ENCODE data around the gene LPAR3. TPM values are rescaled to one million over a fixed set of nuclear protein-coding genes. Genes with fewer than 3 reads are reported as not detected.

LPAR3 gene
- total RNA-seq, 4 donors from 2014 or later: 0.72 TPM; not detected in 3

DNA sequence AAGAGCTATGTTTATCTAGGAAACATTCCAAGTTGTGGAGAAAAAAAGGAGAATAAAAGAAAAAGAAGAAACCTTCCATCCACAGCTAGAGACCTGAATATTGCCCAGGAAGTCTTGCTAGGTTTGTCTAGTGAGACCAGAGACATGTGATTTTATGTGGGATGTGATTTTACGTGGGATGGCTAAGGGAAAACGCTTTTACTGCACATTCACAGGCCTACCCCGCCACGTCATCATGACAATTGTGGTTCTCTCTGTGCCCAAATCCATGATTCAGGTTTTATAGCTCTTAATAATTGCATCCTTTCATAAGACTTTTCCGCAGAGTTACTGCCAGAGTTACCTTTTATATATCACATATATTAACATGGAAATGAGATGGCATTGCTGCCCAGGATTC, 116.4 kb downstream of the LPAR3 start:
- ATAC-seq (ENCODE audit: low FRiP score): no peak
- TF ChIP-seq, protein P1, sequence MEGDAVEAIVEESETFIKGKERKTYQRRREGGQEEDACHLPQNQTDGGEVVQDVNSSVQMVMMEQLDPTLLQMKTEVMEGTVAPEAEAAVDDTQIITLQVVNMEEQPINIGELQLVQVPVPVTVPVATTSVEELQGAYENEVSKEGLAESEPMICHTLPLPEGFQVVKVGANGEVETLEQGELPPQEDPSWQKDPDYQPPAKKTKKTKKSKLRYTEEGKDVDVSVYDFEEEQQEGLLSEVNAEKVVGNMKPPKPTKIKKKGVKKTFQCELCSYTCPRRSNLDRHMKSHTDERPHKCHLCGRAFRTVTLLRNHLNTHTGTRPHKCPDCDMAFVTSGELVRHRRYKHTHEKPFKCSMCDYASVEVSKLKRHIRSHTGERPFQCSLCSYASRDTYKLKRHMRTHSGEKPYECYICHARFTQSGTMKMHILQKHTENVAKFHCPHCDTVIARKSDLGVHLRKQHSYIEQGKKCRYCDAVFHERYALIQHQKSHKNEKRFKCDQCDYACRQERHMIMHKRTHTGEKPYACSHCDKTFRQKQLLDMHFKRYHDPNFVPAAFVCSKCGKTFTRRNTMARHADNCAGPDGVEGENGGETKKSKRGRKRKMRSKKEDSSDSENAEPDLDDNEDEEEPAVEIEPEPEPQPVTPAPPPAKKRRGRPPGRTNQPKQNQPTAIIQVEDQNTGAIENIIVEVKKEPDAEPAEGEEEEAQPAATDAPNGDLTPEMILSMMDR (IDR thresholded peaks at IDR 0.05): no peak
- no peak for DNase-seq (ENCODE audit: low spot score)

DNA sequence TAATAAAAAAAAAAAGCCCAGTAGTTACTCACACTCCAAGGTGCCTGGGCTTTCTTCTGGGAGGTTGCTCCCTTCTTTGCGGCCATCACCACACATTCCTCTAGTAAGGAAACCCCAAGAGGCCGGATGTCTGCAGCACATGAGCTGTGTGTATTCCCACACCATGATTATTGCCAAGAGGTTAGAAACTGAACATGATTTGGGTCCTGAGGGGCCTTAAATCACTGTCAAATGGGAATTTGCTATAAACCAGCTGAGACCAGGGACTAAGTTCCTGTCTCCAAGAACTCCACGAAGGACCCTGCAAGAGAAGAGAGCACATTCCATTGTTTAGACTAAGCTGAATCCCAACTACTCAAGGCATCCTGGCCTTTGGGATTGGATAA, 117.5 kb downstream of the LPAR3 start:
- no peak for ATAC-seq (ENCODE audit: low FRiP score)
- TF ChIP-seq, protein P1 (IDR thresholded peaks at IDR 0.05): no peak
- DNase-seq (ENCODE audit: low spot score): no peak

DNA sequence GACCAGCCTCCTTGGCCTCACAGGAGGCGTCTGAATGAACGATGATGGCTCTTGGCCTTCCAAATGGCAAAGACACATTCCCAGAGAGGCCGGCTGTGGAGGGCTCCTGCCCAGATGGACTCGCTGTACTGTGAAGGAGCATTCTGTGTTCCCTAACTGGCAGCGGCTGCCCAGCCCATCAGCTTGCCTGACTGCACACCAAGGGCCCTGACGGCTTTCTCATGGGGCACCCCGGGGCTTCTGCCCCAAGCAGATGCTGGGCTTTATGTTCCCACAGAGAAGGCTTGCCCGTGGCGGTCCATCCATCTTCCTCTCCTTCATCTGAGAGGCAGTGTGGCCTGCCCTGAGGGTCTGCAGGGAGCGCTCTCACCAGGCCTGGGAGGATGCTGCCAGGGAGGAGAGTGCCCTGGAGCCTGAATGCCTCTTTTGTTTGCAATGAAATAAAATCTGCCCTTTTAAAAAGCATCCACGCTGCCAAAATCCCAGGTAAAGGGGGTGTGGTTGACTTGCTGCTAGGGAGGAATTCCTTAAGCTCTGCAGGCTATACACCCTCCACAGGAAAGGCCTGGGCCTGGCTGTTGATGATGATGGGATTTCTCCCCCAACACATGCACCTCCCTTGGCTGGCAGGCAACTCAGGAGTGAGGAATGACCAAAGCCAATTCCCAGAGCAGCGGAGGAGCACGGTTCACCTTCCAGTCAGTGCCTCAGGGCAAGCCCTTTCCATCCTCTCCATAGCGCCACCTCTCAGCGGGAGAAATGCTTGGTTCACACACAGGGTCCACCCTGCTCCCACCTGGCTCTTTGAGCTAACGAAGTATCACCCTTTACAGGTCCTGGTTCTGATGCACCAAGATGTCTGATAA, 118.1 kb downstream of the LPAR3 start:
- TF ChIP-seq, protein P1 (IDR thresholded peaks at IDR 0.05): no peak
- no peak for DNase-seq (ENCODE audit: low spot score)
- no peak for ATAC-seq (ENCODE audit: low FRiP score)

DNA sequence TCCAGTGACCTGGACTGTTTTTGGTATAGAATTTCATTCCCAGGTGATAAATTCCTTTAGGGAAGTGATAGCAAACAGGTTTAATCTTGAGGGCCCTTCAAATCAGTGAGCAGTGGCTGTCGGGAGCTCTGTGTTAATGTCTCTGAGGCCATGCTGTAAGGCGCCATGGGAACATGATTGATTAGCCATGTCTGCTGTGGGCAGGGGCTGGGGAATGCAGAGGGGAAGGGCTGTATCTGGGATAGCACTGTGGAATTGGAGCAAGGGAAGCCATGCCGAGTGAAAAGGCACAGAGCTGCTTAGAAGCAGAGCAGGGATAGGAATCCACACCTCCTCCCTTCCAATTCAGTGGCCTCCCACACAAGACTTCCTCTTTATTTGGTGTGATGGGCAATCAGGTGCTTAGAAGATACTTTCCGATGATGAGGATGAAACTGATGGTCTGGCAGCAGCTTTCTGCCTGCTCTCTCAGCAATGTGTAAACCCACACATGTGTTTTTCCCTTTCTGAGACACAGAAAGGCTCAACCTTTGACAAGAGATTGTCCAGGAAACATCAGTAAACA, 119.0 kb downstream of the LPAR3 start:
- TF ChIP-seq, protein P1 (IDR thresholded peaks at IDR 0.05): no peak
- DNase-seq (ENCODE audit: low spot score) (no peak), ATAC-seq (ENCODE audit: low FRiP score) (no peak)

DNA sequence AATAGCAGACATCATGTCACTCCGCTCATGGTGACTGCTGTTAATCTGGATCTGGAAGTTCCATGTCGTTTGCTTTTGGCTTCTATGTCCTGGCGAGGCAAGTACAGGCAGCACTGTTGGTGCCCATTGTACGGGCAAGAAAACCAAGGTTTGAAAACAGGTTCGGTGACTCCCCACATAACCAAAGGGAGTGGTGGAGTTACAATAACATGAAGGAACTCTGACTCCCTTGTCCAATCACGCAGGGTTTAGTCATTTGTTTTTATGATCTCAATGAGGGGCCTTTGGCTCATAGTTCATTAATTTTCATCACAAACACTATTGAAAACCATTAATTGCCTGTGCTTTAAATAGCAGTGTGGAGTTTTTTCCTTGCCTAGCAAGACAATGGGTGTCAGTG, 119.8 kb downstream of the LPAR3 start:
- ATAC-seq (ENCODE audit: low FRiP score) (no peak), DNase-seq (ENCODE audit: low spot score) (no peak)
- TF ChIP-seq, protein P1 (IDR thresholded peaks at IDR 0.05): no peak

DNA sequence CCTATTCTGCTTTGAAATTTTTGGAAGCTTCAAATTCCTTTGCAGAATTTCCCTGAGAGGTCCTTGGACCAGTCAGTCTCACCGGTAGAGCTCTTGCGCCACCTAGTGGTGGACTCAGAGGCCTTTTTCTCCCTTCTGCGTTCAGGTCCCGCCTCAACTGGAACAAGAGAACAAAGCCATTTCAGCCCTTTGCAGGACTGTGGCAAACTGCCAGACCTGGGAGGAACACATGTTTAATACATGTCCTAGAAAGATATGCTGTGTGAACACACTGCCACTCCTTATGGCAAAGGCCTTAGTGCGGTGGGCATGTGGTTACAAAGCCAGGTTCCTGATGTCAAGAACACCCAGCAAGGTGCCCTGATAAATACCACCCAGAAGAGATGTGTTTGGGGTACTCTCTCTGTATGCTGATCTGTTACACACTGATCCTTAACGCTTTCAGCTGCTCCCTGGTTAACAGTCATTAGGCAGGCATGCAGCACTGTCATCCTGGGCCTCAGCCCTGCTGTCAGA, 120.5 kb downstream of the LPAR3 start:
- peak; percentile 65 for DNase-seq (ENCODE audit: low spot score)
- TF ChIP-seq, protein P1 (IDR thresholded peaks at IDR 0.05): peak in 1 of 3 donors; percentile 5
- ATAC-seq (ENCODE audit: low FRiP score): peak; percentile 68
